HepG2 (cell line): ENCODE measurements around the gene UPK1B. TPM values are rescaled to one million over a fixed set of nuclear protein-coding genes. Genes with fewer than 3 reads are reported as not detected.
A peak's percentile ranks its signal among the peaks of the same experiment; 100 is the strongest.

Source experiments
- ATAC-seq: fragments of 200-7000 bp; cut with Tn5 transposase; 3 replicates; pipeline ENCODE4 v1.9.1; 2020; ENCODE audit warnings: mild to moderate bottlenecking, moderate library complexity
- BruUV-seq: library from RNA; stranded (reverse); fragments of 400-500 nt; replicated peaks from 2 replicates; lab custom pipeline; 2021; lab: Mats Ljungman, UMichigan
- CTCF ChIA-PET: fragments of 300-600 bp; formaldehyde crosslinking; extraction: SDS; loops from one replicate; lab custom pipeline; 2021; ENCODE audit warnings: low total read pairs, inconsistent platforms, low intra/inter-chr PET ratio; lab: Yijun Ruan, JAX
- POLR2A ChIA-PET: fragments of 350-600 bp; sonication (Branson Sonifier 250); formaldehyde crosslinking; loops from one replicate; lab custom pipeline; 2020; ENCODE audit warnings: antibody characterized with exemption, inconsistent platforms; lab: Yijun Ruan, JAX
- DNase-seq: peaks from one replicate; pipeline ENCODE4 v3.0.0-alpha.2; 2015; ENCODE audit warnings: low spot score
- FAIRE-seq: peaks from 3 replicates; lab custom pipeline; 2011; peaks lifted over from hg19 to GRCh38; lab: Jason Lieb, UNC
- H2AFZ ChIP-seq: one replicate; pipeline ENCODE4 v1.6.1; 2011; ENCODE audit warnings: low read length, inconsistent platforms
- H3K27ac ChIP-seq: fragments of 300-600 bp; 3 replicates; pipeline ENCODE4 v1.8.0; 2011; ENCODE audit warnings: mixed run types, mild to moderate bottlenecking, mixed read lengths, low read length, inconsistent platforms; ENCODE audit not compliant: insufficient read depth; ENCODE audit errors: extremely low read length
- H3K27me3 ChIP-seq, 2 experiments: fragments of 200-600 bp in 1 of 2; 2 replicates in 1 of 2; 3 replicates in 1 of 2; pipeline versions ENCODE4 v1.6.0 to v1.8.0; 2011; ENCODE audit warnings: low read length in 2 of 2, mild to moderate bottlenecking in 2 of 2, moderate library complexity in 2 of 2, inconsistent platforms in 1 of 2; ENCODE audit not compliant: insufficient read depth in 2 of 2, control insufficient read depth in 1 of 2
- H3K36me3 ChIP-seq, 2 experiments: fragments of 200-600 bp in 1 of 2; replicated peaks in 1 of 2; 2 replicates in 1 of 2; 3 replicates in 1 of 2; pipeline versions ENCODE4 v1.5.1 to v1.8.0; 2011; ENCODE audit warnings: low read length in 2 of 2, inconsistent platforms in 1 of 2; ENCODE audit not compliant: insufficient read depth in 2 of 2, control insufficient read depth in 1 of 2
- H3K4me1 ChIP-seq: 2 replicates; pipeline ENCODE4 v1.5.1; 2012; ENCODE audit warnings: low read length, inconsistent platforms; ENCODE audit not compliant: insufficient read depth
- H3K4me2 ChIP-seq: 2 replicates; pipeline ENCODE4 v1.6.0; 2011; ENCODE audit warnings: low read depth, low read length, inconsistent platforms
- H3K4me3 ChIP-seq, 3 experiments: fragments of 200-600 bp in 1 of 3; sonication (generic), shearing (Covaris generic) in 1 of 3; replicated peaks in 1 of 3; 2 replicates each; pipeline ENCODE4 v1.5.1; 2011 to 2016; ENCODE audit warnings: low read length in 3 of 3, inconsistent platforms in 2 of 3, low read depth in 2 of 3, mild to moderate bottlenecking in 2 of 3, control low read depth in 1 of 3, mixed read lengths in 1 of 3; ENCODE audit not compliant: insufficient read depth in 1 of 3
- H3K79me2 ChIP-seq: one replicate; pipeline ENCODE4 v1.6.1; 2011; ENCODE audit warnings: low read length, inconsistent platforms; ENCODE audit not compliant: insufficient read depth
- H3K9ac ChIP-seq: 2 replicates; pipeline ENCODE4 v1.6.0; 2011; ENCODE audit warnings: mild to moderate bottlenecking, low read depth, low read length, inconsistent platforms; ENCODE audit not compliant: insufficient read depth
- H3K9me3 ChIP-seq: 2 replicates; pipeline ENCODE4 v1.5.1; 2012; ENCODE audit warnings: mild to moderate bottlenecking, low read length
- H4K20me1 ChIP-seq: 2 replicates; pipeline ENCODE4 v1.6.0; 2011; ENCODE audit warnings: inconsistent platforms, mild to moderate bottlenecking, low read length, moderate library complexity; ENCODE audit not compliant: insufficient read depth
- BATF2 ChIP-seq: sonication (generic); formaldehyde crosslinking; IDR thresholded peaks from 2 replicates; pipeline ENCODE4 v1.8.0; 2022; ENCODE audit warnings: mild to moderate bottlenecking, missing genetic modification reagents, moderate library complexity
- HNF1A ChIP-seq, 2 experiments: sonication (generic) in 1 of 2; formaldehyde crosslinking in 1 of 2; IDR thresholded peaks; 2 replicates each; pipeline versions ENCODE4 v1.4.0 to v1.6.1; 2016 to 2020; ENCODE audit warnings: borderline replicate concordance in 1 of 2, low read depth in 1 of 2, mild to moderate bottlenecking in 1 of 2, missing genetic modification reagents in 1 of 2
- HOXD1 ChIP-seq: sonication (generic); formaldehyde crosslinking; IDR thresholded peaks from 2 replicates; pipeline ENCODE4 v1.5.0; 2020; ENCODE audit warnings: missing genetic modification reagents
- NFRKB ChIP-seq: fragments of 450-650 bp; IDR thresholded peaks from 2 replicates; pipeline ENCODE4 v1.6.1; 2017
- PAXIP1 ChIP-seq: sonication (generic); formaldehyde crosslinking; conservative IDR thresholded peaks from 2 replicates; pipeline ENCODE4 v1.4.0; 2020; ENCODE audit warnings: mild to moderate bottlenecking, missing genetic modification reagents, moderate library complexity
- SOX5 ChIP-seq: IDR thresholded peaks from 2 replicates; pipeline ENCODE4 v1.6.1; 2016; ENCODE audit warnings: borderline replicate concordance
- TEAD3 ChIP-seq: optimal IDR thresholded peaks from 2 replicates; pipeline ENCODE3; 2016; ENCODE audit warnings: borderline replicate concordance
- ZBTB3 ChIP-seq: sonication (generic); formaldehyde crosslinking; IDR thresholded peaks from 2 replicates; pipeline ENCODE4 v1.4.0; 2020; ENCODE audit warnings: low read depth, mild to moderate bottlenecking, moderate library complexity, missing genetic modification reagents, borderline replicate concordance
- ZMAT3 ChIP-seq: sonication (generic); formaldehyde crosslinking; conservative IDR thresholded peaks from 2 replicates; pipeline ENCODE4 v1.7.0; 2021; ENCODE audit warnings: missing genetic modification reagents
- ZNF33B ChIP-seq: sonication (generic); formaldehyde crosslinking; IDR thresholded peaks from 2 replicates; pipeline ENCODE4 v1.5.1; 2020; ENCODE audit warnings: mild to moderate bottlenecking, missing genetic modification reagents
- ZNF362 ChIP-seq: sonication (generic); formaldehyde crosslinking; IDR thresholded peaks from 2 replicates; pipeline ENCODE4 v1.4.0; 2020; ENCODE audit warnings: missing genetic modification reagents, mild to moderate bottlenecking, borderline replicate concordance
- ZNF580 ChIP-seq: IDR thresholded peaks from 2 replicates; pipeline ENCODE4 v1.6.1; 2016; ENCODE audit warnings: low read depth, borderline replicate concordance
- WGBS: methylation state at CpG from one replicate; pipeline ENCODE4 v1.1.6; 2017; ENCODE audit warnings: low lambda C conversion rate; 5-methylcytosine and 5-hydroxymethylcytosine counted together
- in situ Hi-C: cut with HindIII; loops from 2 replicates; pipeline ENCODE4 v1.10.0; 2017; ENCODE audit warnings: low pct_unique_long_range_greater_than_20kb; ENCODE audit not compliant: extremely low pct_ligation_motif_present
- intact Hi-C: fragments of 100-400 bp; cut with micrococcal nuclease; formaldehyde crosslinking; loops from one replicate; pipeline ENCODE4 v1.10.0; 2022; ENCODE audit not compliant: unreplicated experiment
- polyA plus RNA-seq, 8 experiments: library from polyadenylated mRNA; depleted of rRNA in 3 of 8; stranded (reverse) in 7 of 8; unstranded in 1 of 8; fragments of >200 nt; fragmentation: Illumina TruSeq in 4 of 8; extraction: Trizol in 4 of 8; gene quantifications; 2 replicates each; pipeline versions ENCODE4 v1.2.1 to v1.2.3, GENCODE V29; 2011 to 2016; ENCODE audit warnings: low read depth in 4 of 8, missing spikeins in 1 of 8, mixed read lengths in 1 of 8; ENCODE audit not compliant: insufficient read depth in 1 of 8
- total RNA-seq, 5 experiments: library from RNA; depleted of rRNA; stranded (reverse); fragments of >200 nt; fragmentation: Illumina TruSeq; extraction: Trizol; gene quantifications; 2 replicates each; pipeline ENCODE4 v1.2.3, GENCODE V29; 2016; ENCODE audit warnings: low read depth in 1 of 5

The UPK1B gene
- total and polyA plus RNA-seq, 2 of the 13 experiments (the other 11 are each of a cell fraction or from before 2014, with no cell fraction given) = not detected

- TF ChIP-seq ZMAT3 (CRISPR knock-in tag) (no peak), NFRKB (no peak), TEAD3 (CRISPR knock-in tag) (no peak), ZBTB3 (CRISPR knock-in tag) (no peak), BATF2 (CRISPR knock-in tag) (no peak)
These were observed 34.1 kb downstream of the UPK1B start (continued) for GRCh38 chr3:119207512-119207875.

- H3K4me2 ChIP-seq = no peak overlapping the region
- DNase-seq = peak; percentile 35
- in situ Hi-C loops (no loop called here), intact Hi-C loops (no loop called here)
- BruUV-seq = no TSS peak
- no peaks in the 10 kb centered on the region for H4K20me1 ChIP-seq
- no peak overlapping the region for H3K9ac ChIP-seq
- no peaks in the 10 kb centered on the region for H3K27me3 ChIP-seq
- POLR2A ChIA-PET = no interaction called here
- 24% methylated on average over 4 of the region's 4 CpGs for WGBS
- peaks cover 21% of the 10 kb centered on the region for H3K4me1 ChIP-seq
- H3K79me2 ChIP-seq = no peaks in the 10 kb centered on the region
- no peak overlapping the region for H3K4me3 ChIP-seq
- peak; percentile 37 for ATAC-seq
- CTCF ChIA-PET = no interaction called here
- no peaks in the 10 kb centered on the region for H3K9me3 ChIP-seq
- H3K36me3 ChIP-seq = peaks cover 10 to 42% of the 10 kb centered on the region in 2 experiments; a peak in 4 of 5 replicates
- FAIRE-seq = no peak
- TF ChIP-seq HOXD1 (CRISPR knock-in tag) (peak; percentile 86), PAXIP1 (CRISPR knock-in tag) (peak; percentile 21; the same call in 1 of the 2 replicates), ZNF33B (no peak), ZNF580 (CRISPR knock-in tag) (no peak), SOX5 (peak; percentile 15; the same call in 1 of the 2 replicates), HNF1A (IDR thresholded peaks at IDR 0.05; ENCODE audit: low read depth) (peak; percentile 33; the same call in 1 of the 2 replicates), HNF1A (CRISPR knock-in tag; IDR thresholded peaks at IDR 0.05; ENCODE audit: borderline replicate concordance) (no peak; the same call in 1 of the 2 replicates), ZNF362 (CRISPR knock-in tag) (peak; percentile 46; the same call in 1 of the 2 replicates)
- TF ChIP-seq, all 625 proteins: peak for 5
- no peak overlapping the region for H2AFZ ChIP-seq
- H3K27ac ChIP-seq = no peak overlapping the region
These were observed 37.8 kb downstream of the UPK1B start for GRCh38 chr3:119211193-119211592.
